ENCODE results near the gene MMP17. TPM values are rescaled to one million over a fixed set of nuclear protein-coding genes. Genes with fewer than 3 reads are reported as not detected.

Gene MMP17
- polyA plus RNA-seq, 1 donor (not counting 4 experiments of a cell fraction or from before 2014, with no cell fraction given): 2.3 TPM

DNA sequence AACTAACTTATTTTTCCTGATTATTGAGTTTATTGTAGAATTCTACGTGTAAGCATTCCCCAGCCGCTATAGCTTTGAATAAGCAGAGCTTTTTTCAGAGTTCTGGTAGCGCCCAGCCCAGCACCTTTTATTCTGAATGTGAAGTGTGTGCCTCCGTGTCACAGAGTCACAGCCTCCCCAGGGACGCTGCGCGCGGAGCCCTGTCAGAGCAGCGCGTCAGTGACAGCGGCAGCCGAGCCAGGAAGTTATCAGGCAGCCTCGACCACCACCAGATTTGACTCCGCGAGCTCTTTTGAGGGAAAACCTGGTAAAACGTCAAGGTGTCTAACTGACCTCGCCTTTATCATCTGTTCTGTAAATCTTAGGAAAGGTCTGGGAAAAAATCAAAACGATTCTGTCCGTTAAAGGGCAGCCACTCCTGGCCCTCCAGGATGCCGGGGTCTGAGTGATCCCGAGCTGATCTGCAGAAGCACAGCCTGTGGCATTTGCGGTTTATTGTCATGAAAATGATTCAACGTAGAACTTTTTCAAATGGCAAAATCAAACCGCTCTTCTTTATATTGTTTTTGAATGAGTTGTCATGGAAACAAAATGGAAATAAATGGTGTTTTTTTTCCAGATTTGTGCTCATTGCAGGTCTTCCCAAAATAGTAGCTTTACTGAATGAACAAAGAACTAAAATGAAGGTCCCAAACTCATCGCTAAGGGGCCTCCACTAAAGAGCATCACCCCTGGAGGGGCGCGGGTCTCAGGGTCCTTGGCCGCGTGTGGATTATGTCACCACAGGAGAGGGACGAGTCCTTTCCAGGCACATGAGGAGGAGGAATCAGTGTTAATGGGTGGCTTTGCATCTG, 43.1 kb upstream of the MMP17 start:
- H3K9me1 ChIP-seq (ENCODE audit: control insufficient read depth, extremely low read depth, insufficient read depth, low read length): no peaks in the 10 kb centered on the region
- no peaks in the 10 kb centered on the region for H3K79me2 ChIP-seq (ENCODE audit: control insufficient read depth, insufficient read depth, low read length)
- H3K27me3 ChIP-seq (ENCODE audit: control insufficient read depth, extremely low read depth, insufficient read depth, low read length): no peaks in the 10 kb centered on the region
- no peak overlapping the region for H3K9ac ChIP-seq (ENCODE audit: control insufficient read depth, extremely low read depth, insufficient read depth, low read length)
- H3K4me1 ChIP-seq (ENCODE audit: control insufficient read depth, extremely low read depth, insufficient read depth, low read length): peaks cover 10% of the 10 kb centered on the region
- no peak overlapping the region for H3K4me3 ChIP-seq (ENCODE audit: control insufficient read depth in 2 of 3, extremely low read depth in 1 of 3, insufficient read depth in 2 of 3, low read depth in 1 of 3, low read length in 3 of 3)
- no peak overlapping the region for H3K4me2 ChIP-seq (ENCODE audit: control insufficient read depth, extremely low read depth, insufficient read depth, low read depth, low read length)
- no peak overlapping the region for H2AFZ ChIP-seq (ENCODE audit: control insufficient read depth, low read length)
- no peak overlapping the region for H3K27ac ChIP-seq (ENCODE audit: control insufficient read depth, insufficient read depth, low read length)
- no peaks in the 10 kb centered on the region for H3K9me3 ChIP-seq (ENCODE audit: control insufficient read depth, low read depth, low read length)
- H3K36me3 ChIP-seq (ENCODE audit: control insufficient read depth in 2 of 2, extremely low read depth in 1 of 2, insufficient read depth in 2 of 2, low read length in 2 of 2): peaks cover 21 to 24% of the 10 kb centered on the region in 2 experiments
- dilution Hi-C loops (cut with MboI; ENCODE audit: extremely low pct_ligation_motif_present, low sequenced_read_pairs): no loop called here
- DNase-seq (ENCODE audit: low read depth, low spot score) (no peak), FAIRE-seq (no peak)
- TF ChIP-seq EZH2 (IDR thresholded peaks at IDR 0.05; ENCODE audit: low read length): no peak
- TF ChIP-seq, protein P1, sequence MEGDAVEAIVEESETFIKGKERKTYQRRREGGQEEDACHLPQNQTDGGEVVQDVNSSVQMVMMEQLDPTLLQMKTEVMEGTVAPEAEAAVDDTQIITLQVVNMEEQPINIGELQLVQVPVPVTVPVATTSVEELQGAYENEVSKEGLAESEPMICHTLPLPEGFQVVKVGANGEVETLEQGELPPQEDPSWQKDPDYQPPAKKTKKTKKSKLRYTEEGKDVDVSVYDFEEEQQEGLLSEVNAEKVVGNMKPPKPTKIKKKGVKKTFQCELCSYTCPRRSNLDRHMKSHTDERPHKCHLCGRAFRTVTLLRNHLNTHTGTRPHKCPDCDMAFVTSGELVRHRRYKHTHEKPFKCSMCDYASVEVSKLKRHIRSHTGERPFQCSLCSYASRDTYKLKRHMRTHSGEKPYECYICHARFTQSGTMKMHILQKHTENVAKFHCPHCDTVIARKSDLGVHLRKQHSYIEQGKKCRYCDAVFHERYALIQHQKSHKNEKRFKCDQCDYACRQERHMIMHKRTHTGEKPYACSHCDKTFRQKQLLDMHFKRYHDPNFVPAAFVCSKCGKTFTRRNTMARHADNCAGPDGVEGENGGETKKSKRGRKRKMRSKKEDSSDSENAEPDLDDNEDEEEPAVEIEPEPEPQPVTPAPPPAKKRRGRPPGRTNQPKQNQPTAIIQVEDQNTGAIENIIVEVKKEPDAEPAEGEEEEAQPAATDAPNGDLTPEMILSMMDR (optimal IDR thresholded peaks at IDR 0.05 in 1 of 3, IDR thresholded peaks at IDR 0.05 in 1 of 3, conservative IDR thresholded peaks at IDR 0.05 in 1 of 3; ENCODE audit: extremely low read depth in 1 of 3, insufficient read depth in 2 of 3, low read length in 3 of 3): no peak
- H4K20me1 ChIP-seq (ENCODE audit: control insufficient read depth, extremely low read depth, insufficient read depth, low read length): no peaks in the 10 kb centered on the region

DNA sequence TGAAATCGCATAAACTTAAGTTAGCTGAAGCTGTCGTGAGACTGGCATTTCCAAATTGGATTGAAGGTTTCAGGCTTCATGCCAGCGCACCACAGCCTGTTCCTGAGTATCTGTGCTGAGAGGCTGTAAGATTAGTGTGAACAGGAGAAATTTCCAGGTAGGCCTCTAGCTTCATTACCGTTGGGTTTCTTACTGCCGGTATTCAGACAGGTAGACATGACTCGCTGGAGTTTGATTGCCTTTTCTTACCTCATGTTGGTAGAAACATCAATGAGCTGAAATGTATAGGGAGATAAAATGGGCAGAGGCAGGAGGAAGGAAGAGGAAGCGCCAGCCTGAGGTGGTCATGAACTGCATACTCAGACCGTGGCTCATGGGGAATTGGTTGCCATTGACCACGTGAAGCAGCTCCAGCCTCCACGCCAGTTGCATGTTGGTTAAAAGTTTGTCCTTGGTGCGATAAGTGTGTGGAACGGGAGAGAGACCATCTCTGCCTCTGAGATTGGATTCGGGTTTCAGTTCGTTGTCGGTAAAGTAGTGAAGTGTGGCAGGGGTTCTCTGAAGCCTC, 42.3 kb upstream of the MMP17 start:
- Histone ChIP-seq H4K20me1 (ENCODE audit: control insufficient read depth, extremely low read depth, insufficient read depth, low read length) (no peaks in the 10 kb centered on the region), H3K36me3 (ENCODE audit: control insufficient read depth in 2 of 2, extremely low read depth in 1 of 2, insufficient read depth in 2 of 2, low read length in 2 of 2) (peaks cover 21 to 24% of the 10 kb centered on the region in 2 experiments), H3K9ac (ENCODE audit: control insufficient read depth, extremely low read depth, insufficient read depth, low read length) (no peak overlapping the region), H3K4me3 (ENCODE audit: control insufficient read depth in 2 of 3, extremely low read depth in 1 of 3, insufficient read depth in 2 of 3, low read depth in 1 of 3, low read length in 3 of 3) (no peak overlapping the region), H3K79me2 (ENCODE audit: control insufficient read depth, insufficient read depth, low read length) (no peaks in the 10 kb centered on the region), H3K4me1 (ENCODE audit: control insufficient read depth, extremely low read depth, insufficient read depth, low read length) (peaks cover 10% of the 10 kb centered on the region), H2AFZ (ENCODE audit: control insufficient read depth, low read length) (no peak overlapping the region), H3K27ac (ENCODE audit: control insufficient read depth, insufficient read depth, low read length) (no peak overlapping the region), H3K9me3 (ENCODE audit: control insufficient read depth, low read depth, low read length) (no peaks in the 10 kb centered on the region), H3K4me2 (ENCODE audit: control insufficient read depth, extremely low read depth, insufficient read depth, low read depth, low read length) (no peak overlapping the region), H3K9me1 (ENCODE audit: control insufficient read depth, extremely low read depth, insufficient read depth, low read length) (no peaks in the 10 kb centered on the region), H3K27me3 (ENCODE audit: control insufficient read depth, extremely low read depth, insufficient read depth, low read length) (no peaks in the 10 kb centered on the region)
- FAIRE-seq (no peak), DNase-seq (ENCODE audit: low read depth, low spot score) (no peak)
- no peak for TF ChIP-seq EZH2 (IDR thresholded peaks at IDR 0.05; ENCODE audit: low read length)
- TF ChIP-seq, protein P1 (optimal IDR thresholded peaks at IDR 0.05 in 1 of 3, IDR thresholded peaks at IDR 0.05 in 1 of 3, conservative IDR thresholded peaks at IDR 0.05 in 1 of 3; ENCODE audit: extremely low read depth in 1 of 3, insufficient read depth in 2 of 3, low read length in 3 of 3): no peak
- dilution Hi-C loops (cut with MboI; ENCODE audit: extremely low pct_ligation_motif_present, low sequenced_read_pairs): no loop called here
